AG10803 (cell line): Measurements from ENCODE around the gene ATAD3B.
A peak's percentile ranks its signal among the peaks of the same experiment; 100 is the strongest.

ENCODE experiments used
- DNase-seq: peaks from one replicate; pipeline ENCODE4 v3.0.0; 2010; ENCODE audit warnings: low read depth
- H3K4me3 ChIP-seq: 2 replicates; pipeline ENCODE4 v1.5.1; 2011; ENCODE audit warnings: mild to moderate bottlenecking, low read length, control low read depth
- CTCF ChIP-seq: conservative IDR thresholded peaks from 2 replicates; pipeline ENCODE4 v1.5.1; 2011; ENCODE audit warnings: mild to moderate bottlenecking, low read length, control low read depth, inconsistent platforms

ATAD3B gene

GRCh38 chr1:1434131-1434823 lies 37.3 kb upstream of the ATAD3B start:
- DNase-seq = no peak
- TF ChIP-seq CTCF = no peak
- no peak overlapping the region for H3K4me3 ChIP-seq

DNA sequence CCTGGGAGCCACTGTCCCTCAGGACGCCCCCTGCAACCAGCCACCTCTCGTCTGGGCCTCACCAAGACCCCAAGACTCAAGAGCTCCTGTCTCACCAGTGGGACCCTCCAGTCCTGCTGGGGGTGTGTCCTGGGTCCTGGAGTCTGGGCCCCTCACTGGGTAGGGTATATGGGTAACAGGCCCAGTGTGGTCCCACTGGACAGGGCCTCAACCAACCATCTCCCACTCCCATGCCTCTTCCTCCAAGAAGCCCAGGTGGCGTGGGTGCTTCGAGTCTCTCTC lies 36.8 kb upstream of the ATAD3B start:
- TF ChIP-seq CTCF = no peak

DNA sequence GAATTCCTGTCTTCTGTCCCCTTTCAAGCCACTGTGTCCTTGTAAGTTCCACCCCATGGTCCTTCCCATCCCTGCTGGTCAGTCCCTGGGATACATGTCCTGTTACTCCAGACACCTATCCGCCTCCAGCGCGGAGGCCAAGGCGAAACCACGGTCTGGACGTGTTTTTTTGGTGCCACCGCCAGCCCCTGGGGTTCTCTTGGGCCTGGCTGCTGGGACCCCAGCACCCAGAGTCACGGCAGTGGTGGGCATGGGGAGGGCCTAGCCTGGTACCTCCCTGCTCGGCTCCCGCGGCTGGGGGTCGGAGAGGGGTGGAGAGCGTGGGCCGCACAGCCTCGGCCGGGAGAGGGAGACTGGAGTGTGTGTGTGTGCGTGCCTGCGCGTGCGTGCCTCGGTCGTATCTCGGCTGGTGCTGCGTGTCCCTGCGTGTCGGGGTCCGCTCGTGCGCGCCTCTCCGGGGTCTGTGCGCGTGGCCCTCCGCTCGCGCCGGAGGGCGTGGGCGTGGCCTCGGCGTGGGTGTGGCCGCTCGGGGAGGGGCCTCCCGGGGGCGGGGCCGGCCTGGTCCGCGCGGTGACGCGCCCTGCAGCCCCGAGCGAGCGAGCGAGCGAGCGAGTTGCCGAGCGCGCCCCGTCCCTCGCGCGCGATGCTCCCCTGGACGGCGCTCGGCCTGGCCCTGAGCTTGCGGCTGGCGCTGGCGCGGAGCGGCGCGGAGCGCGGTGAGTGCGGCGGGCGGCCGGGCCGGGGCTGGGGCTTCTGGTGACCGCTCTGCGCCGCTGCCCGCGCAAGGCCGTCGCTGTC lies 36.3 kb upstream of the ATAD3B start, which contains the start of gene VWA1:
TSS of gene VWA1 (plus strand) at position 585 of the 798 bp plus-strand sequence. CDS start at position 644, 59 bp downstream.
- TF ChIP-seq CTCF = no peak
- peak; percentile 55 for DNase-seq
- H3K4me3 ChIP-seq = peak within 1 kb of the TSS; percentile 50

More for the DNA sequence above, 36.8 kb upstream of the ATAD3B start:
- DNase-seq = no peak
- no peak overlapping the region for H3K4me3 ChIP-seq

DNA sequence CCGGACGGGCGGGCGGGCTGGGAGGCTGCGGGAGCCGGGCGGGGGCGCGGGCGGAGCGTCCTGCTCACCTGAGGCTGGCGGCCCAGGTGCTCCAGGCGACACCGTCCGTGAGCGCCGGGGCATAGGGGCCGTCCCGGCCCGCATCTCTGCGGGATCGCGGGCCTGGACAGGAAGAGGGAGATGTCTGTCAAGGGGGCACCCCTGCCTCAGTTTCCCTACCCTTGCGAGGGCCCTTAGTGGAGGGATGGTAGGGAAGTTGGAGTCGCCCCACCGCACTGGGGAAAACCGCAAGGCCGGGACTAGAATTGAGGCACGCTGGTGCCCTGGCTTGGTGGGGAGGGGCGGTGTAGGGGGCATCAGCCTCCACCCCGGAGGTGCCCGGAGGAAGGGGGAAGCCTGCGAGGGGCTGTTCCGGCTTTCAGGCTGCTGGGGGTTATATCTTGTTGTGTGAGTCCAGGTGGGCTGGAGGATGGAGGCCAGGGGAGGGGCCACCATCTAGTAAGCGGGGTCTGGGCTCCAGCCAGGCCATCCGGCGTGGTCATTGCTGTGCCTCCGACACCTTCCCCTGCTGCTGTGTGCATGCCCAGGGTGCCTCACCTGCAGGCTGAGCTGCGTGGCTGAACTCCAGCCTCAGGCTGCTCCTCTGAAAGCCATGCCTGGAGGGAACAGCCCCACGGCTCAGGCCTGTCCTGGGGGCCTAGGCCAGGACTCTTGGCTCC lies 35.5 kb upstream of the ATAD3B start:
- TF ChIP-seq CTCF = no peak
- H3K4me3 ChIP-seq = peak overlapping the region; percentile 48
- DNase-seq = no peak

DNA sequence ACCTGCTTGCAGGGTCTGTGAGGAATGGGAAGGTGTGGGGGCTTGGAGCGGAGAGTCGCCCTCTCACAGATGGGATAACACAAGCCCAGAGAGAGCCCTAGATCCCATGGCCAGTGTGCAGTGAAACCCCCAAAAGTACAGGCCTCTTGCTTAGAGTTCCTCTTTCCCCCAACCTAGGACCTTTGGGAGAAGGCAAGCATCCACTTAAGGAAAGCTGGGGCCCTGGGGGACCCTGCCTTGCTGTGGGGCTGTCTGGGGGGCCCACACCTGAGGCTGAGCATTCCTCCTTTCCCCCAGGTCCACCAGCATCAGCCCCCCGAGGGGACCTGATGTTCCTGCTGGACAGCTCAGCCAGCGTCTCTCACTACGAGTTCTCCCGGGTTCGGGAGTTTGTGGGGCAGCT lies 34.9 kb upstream of the ATAD3B start:
- no peak for DNase-seq
- no peak overlapping the region for H3K4me3 ChIP-seq
- no peak for TF ChIP-seq CTCF

DNA sequence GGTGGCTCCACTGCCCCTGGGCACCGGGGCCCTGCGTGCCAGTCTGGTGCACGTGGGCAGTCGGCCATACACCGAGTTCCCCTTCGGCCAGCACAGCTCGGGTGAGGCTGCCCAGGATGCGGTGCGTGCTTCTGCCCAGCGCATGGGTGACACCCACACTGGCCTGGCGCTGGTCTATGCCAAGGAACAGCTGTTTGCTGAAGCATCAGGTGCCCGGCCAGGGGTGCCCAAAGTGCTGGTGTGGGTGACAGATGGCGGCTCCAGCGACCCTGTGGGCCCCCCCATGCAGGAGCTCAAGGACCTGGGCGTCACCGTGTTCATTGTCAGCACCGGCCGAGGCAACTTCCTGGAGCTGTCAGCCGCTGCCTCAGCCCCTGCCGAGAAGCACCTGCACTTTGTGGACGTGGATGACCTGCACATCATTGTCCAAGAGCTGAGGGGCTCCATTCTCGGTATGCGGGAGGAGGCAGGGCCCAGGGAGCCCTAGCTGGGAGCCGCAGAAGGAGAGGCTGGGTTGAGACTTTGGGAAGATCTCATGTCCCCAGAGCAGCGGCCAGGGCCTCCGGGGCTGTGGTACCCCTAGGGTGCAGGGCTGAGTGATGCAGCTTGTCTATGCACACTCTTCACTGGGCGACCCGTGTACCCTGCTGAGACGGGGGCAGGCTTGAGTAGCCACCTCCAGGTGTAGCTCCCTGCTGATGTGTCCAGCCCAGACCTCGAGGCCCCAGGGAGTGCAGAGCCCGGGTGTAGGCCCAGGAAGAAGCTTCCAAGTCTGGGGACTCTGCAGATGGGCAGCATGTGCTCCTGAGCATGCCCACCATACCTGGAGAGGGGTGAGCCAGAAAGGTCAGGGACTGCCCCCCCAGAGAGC lies 34.3 kb upstream of the ATAD3B start:
- DNase-seq = no peak

More for the DNA sequence above, 34.3 kb upstream of the ATAD3B start:
- no peak for TF ChIP-seq CTCF
- no peak overlapping the region for H3K4me3 ChIP-seq
